ENCODE measurements around the gene CAPN2. TPM values are rescaled to one million over a fixed set of nuclear protein-coding genes. Genes with fewer than 3 reads are reported as not detected.
A peak's percentile ranks its signal among the peaks of the same experiment; 100 is the strongest.

CAPN2 gene
- total RNA-seq, 1 donor from 2014 or later: 178 TPM

- TF ChIP-seq, protein P1, sequence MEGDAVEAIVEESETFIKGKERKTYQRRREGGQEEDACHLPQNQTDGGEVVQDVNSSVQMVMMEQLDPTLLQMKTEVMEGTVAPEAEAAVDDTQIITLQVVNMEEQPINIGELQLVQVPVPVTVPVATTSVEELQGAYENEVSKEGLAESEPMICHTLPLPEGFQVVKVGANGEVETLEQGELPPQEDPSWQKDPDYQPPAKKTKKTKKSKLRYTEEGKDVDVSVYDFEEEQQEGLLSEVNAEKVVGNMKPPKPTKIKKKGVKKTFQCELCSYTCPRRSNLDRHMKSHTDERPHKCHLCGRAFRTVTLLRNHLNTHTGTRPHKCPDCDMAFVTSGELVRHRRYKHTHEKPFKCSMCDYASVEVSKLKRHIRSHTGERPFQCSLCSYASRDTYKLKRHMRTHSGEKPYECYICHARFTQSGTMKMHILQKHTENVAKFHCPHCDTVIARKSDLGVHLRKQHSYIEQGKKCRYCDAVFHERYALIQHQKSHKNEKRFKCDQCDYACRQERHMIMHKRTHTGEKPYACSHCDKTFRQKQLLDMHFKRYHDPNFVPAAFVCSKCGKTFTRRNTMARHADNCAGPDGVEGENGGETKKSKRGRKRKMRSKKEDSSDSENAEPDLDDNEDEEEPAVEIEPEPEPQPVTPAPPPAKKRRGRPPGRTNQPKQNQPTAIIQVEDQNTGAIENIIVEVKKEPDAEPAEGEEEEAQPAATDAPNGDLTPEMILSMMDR (IDR thresholded peaks at IDR 0.05): no peak
- intact Hi-C loops (cut with DNase I): no loop called here
- Histone ChIP-seq H3K27ac (peak overlapping the region; percentile 76 to 86), H3K4me3 (peak overlapping the region in 1 of 2 donors; percentile 22), H3K36me3 (peaks cover 57 to 58% of the 10 kb centered on the region in 2 donors), H3K27me3 (no peaks in the 10 kb centered on the region), H3K4me1 (peaks cover 8 to 38% of the 10 kb centered on the region in 2 donors), H3K9me3 (no peaks in the 10 kb centered on the region)
- DNase-seq (ENCODE audit: low spot score in 2 of 2): peak in 1 of 2 donors; percentile 65
Measured at GRCh38 chr1:223771814-223772770, 59.8 kb downstream of the CAPN2 start.

GRCh38 chr1:223772771-223773160 lies 60.4 kb downstream of the CAPN2 start:
- Histone ChIP-seq H3K27me3 (no peaks in the 10 kb centered on the region), H3K4me1 (peaks cover 8 to 38% of the 10 kb centered on the region in 2 donors), H3K36me3 (peaks cover 61 to 65% of the 10 kb centered on the region in 2 donors), H3K27ac (peak overlapping the region; percentile 76 to 86), H3K4me3 (no peak overlapping the region), H3K9me3 (no peaks in the 10 kb centered on the region)
- TF ChIP-seq, protein P1 (IDR thresholded peaks at IDR 0.05): no peak
- DNase-seq (ENCODE audit: low spot score in 2 of 2): peak in 1 of 2 donors; percentile 54
- intact Hi-C loops (cut with DNase I): no loop called here

DNA sequence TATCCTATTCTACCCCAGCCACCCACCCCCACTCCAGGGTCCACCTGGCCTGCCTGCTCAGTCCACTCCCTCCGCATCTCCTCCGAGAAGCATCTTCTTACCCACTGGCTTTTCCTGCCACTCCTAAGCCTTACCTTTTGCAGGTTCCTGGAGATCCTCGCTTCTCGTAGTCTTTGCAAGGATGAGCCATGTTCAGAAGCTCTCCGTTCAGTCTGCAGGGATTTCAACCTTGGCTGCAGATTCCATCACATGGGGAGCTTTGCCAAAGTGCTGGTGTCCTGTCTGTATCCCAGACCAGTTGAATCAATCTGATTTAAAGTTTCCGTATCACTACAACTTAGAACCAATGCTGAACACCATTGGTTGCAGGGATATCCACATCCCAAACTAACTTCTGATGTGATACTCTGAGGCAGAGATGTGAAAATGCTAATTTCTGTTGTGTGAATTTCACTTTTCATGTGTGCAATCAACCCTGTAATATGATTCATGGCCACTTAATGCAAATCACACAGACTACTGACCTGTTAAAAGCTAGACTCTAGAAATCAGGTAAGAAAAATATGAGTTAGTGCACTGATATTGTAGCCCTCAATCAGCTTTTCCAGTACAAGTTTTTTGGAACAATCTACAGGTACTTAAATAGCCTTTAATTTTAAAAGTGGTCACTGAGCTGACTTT lies 61.9 kb downstream of the CAPN2 start:
- intact Hi-C loops (cut with DNase I): no loop called here
- H3K4me3 ChIP-seq: no peak overlapping the region
- no peaks in the 10 kb centered on the region for H3K9me3 ChIP-seq
- TF ChIP-seq, protein P1 (IDR thresholded peaks at IDR 0.05): no peak
- peaks cover 70 to 73% of the 10 kb centered on the region in 2 donors for H3K36me3 ChIP-seq
- no peaks in the 10 kb centered on the region for H3K27me3 ChIP-seq
- peaks cover 8 to 38% of the 10 kb centered on the region in 2 donors for H3K4me1 ChIP-seq
- H3K27ac ChIP-seq: peak overlapping the region; percentile 47 to 75
- peak in 1 of 2 donors; percentile 37 for DNase-seq (ENCODE audit: low spot score in 2 of 2)

DNA sequence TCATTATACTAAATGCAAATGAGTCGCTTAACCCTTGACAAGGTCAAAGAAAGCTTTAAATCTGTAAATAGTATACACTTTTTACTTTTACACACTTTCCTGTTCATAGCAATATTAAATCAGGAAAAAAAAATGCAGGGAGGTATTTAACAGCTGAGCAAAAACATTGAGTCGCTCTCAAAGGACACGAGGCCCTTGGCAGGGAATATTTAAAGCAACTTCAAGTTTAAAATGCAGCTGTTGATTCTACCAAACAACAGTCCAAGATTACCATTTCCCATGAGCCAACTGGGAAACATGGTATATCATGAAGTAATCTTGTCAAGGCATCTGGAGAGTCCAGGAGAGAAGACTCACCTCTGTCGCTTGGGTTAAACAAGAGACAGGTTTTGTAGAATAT lies 62.7 kb downstream of the CAPN2 start:
- peaks cover 8 to 38% of the 10 kb centered on the region in 2 donors for H3K4me1 ChIP-seq
- peaks cover 63 to 73% of the 10 kb centered on the region in 2 donors for H3K36me3 ChIP-seq
- peak overlapping the region; percentile 47 to 75 for H3K27ac ChIP-seq
- TF ChIP-seq, protein P1 (IDR thresholded peaks at IDR 0.05): no peak
- H3K27me3 ChIP-seq: no peaks in the 10 kb centered on the region
- H3K4me3 ChIP-seq: no peak overlapping the region
- peak in 1 of 2 donors; percentile 75 for DNase-seq (ENCODE audit: low spot score in 2 of 2)
- H3K9me3 ChIP-seq: no peaks in the 10 kb centered on the region
- intact Hi-C loops (cut with DNase I): no loop called here

- intact Hi-C loops (cut with DNase I): no loop called here
- peak overlapping the region; percentile 47 to 75 for H3K27ac ChIP-seq
- TF ChIP-seq, protein P1 (IDR thresholded peaks at IDR 0.05): no peak
- peaks cover 8 to 38% of the 10 kb centered on the region in 2 donors for H3K4me1 ChIP-seq
- no peak overlapping the region for H3K4me3 ChIP-seq
- DNase-seq (ENCODE audit: low spot score in 2 of 2): no peak
- no peaks in the 10 kb centered on the region for H3K9me3 ChIP-seq
- H3K27me3 ChIP-seq: no peaks in the 10 kb centered on the region
- H3K36me3 ChIP-seq: peaks cover 62 to 73% of the 10 kb centered on the region in 2 donors
Measured at GRCh38 chr1:223775711-223776074, 63.4 kb downstream of the CAPN2 start.

All from ascending aorta (tissue), 2 donors.